HG03064 (cell line): ENCODE measurements around the gene ABCA7.

Source experiments
- ATAC-seq: cut with Tn5 transposase; IDR thresholded peaks from one replicate; pipeline ENCODE4 v1.9.1; 2021; ENCODE audit warnings: low read depth; ENCODE audit not compliant: unreplicated experiment

The ABCA7 gene

DNA sequence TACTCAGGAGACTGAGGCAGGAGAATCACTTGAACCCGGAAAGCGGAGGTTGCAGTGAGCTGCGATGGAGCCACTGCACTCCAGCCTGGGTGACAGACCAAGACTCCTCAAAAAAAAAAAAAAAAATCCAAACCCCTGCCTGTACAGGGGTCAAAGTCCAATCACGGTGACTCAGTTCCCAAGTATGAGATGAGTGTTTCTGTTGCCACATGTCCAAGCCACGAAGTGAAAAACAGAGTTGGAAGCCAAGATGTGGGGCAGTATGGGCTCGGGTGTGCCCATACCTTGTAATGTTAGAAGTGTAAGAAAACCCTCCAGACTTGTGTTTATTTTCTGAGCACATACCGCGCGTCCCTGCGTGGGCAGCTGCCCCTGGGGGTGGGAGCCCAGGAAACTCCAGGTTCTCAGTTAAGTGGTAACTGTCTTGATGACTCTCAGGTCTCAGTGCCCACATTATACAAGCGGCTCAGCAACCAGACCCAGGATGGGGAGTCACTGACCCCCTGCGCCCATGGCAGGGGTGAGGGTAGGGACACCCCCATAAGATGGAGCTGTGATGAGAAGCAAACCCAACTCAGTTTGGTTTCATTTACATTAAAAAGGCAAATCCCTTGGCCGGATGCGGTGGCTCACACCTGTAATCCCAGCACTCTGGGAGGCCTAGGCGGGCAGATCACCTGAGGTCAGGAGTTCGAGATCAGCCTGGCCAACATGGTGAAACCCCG, 62.7 kb downstream of the ABCA7 start:
- ATAC-seq, result no peak

- ATAC-seq, result no peak
These were observed 63.3 kb downstream of the ABCA7 start for GRCh38 chr19:1103132-1103707.

- ATAC-seq, result peak; percentile 42
These were observed 63.9 kb downstream of the ABCA7 start, which contains the start of gene GPX4 for GRCh38 chr19:1103708-1104310. TSS of gene GPX4 (plus strand) at chr19:1103994. CDS start at chr19:1104044, 50 bp downstream.

GRCh38 chr19:1104311-1105007, 64.6 kb downstream of the ABCA7 start:
- peak; percentile 37 for ATAC-seq

GRCh38 chr19:1105008-1105872, 65.3 kb downstream of the ABCA7 start:
- ATAC-seq, result no peak

GRCh38 chr19:1105873-1106840, 66.2 kb downstream of the ABCA7 start:
- ATAC-seq, result no peak

DNA sequence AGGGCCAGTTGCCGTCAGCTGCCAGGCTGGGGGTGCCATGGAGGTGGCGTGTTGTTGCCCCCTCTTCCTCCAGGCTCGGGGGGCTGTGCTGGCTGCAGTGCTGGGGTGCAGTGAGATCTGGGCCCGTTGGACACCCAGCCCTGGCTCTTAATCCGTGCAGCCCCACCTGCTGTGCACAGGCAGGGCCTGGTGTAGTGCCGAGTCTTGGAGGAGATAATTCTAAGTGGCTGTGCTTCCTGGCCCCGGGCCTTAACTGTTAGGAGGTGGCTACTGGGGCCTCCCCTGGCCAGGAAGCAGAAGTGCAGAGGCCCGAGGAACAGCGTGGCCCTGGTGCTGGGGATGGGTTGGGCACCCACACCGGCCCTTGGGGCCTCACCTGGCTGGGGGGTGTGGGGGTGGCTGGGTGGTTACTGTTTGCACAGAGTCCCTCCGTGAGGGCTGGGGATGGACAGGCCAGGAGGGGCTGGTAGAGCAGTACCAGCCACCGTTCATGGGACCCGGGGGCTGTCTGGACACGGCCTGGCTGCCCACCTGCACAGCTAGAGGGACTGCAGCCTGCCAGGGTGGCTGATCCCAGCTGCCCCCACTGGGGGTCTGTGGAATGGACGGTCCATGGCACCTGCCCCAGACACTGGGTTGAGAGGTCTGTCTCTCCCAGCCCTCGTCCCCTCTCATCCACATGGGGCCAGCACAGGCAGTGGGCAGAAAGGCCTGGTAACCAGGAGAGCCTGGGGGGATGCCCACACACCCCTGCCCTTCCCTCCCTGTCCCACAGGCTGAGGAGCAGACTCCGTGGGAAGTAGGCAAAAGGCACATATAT, 67.1 kb downstream of the ABCA7 start:
- ATAC-seq, result no peak

DNA sequence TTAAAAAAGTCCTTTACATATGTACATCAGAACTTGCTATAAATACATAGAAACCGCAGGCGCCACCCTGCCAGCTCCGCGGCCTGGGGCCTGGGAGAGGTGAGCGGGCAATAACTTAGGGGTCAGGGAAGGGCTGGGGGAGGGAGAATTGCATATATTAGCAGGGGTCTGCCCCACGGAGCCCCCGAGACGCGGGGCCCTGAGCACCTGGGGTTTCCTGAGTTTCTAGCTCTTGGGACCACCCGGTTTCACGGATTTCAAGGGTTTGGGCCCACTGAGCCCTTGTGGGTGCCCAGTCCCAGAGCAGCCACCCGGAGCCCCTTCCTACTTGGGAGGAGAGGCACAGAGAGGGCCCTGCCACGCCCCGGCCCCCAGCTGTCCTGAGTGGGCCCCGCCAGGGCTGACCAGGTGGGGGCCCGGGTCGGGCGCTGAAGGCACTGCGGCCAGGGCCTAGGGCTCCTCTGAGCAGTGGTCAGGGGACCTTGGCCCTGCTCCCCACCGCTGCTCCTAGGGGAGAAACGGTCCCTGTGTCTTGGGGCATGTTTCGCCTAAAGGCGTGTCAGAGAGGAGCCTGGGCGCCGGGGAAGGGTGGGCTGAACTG, 67.9 kb downstream of the ABCA7 start:
- no peak for ATAC-seq

DNA sequence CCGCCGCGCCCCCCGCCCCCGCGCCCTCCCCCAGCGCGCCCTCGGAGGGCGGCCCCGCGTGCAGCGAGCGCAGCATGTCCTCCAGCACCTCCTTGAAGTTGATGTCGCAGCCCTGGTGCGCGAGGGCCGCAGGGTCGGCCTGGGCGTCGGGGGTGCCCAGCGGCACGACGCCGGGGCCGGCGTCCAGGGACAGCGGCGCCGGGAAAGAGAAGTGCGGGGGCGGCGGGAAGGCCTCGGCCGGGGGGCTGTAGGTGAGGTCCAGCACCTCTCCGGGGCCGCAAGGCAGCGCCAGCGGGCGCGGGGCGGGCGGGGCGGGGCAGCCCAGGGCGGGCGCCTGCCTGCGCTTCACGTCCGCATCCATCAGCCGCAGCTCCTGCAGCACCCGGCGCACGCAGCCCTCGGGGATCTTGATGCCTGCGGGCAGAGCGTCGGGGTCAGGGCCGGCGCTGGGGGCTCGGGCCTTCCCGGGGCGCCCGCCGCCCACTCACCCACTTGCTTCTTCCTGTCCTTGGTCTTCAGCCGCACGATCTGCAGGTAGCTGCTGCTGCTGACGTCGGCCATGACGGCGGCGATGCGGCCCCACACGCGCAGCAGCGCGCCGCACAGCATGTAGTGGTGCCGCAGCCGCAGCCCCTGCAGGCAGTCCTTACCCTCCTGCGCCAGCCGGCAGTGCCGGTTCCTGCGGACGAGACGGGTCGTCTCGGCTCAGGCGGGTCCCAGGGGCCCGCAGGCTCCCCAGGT, 68.6 kb downstream of the ABCA7 start:
- no peak for ATAC-seq

GRCh38 chr19:1109032-1109551, 69.2 kb downstream of the ABCA7 start:
- ATAC-seq, result no peak

- no peak for ATAC-seq
These were observed 70.1 kb downstream of the ABCA7 start for GRCh38 chr19:1109697-1110671.

GRCh38 chr19:1110809-1111640, 71.1 kb downstream of the ABCA7 start:
- ATAC-seq, result no peak

GRCh38 chr19:1111641-1112267, 71.8 kb downstream of the ABCA7 start:
- ATAC-seq, result no peak

GRCh38 chr19:1112268-1113029, 72.5 kb downstream of the ABCA7 start:
- ATAC-seq, result no peak
